A549 (cell line): ENCODE data around the gene RER1. TPM values are rescaled to one million over a fixed set of nuclear protein-coding genes. Genes with fewer than 3 reads are reported as not detected.

ENCODE experiments used
- ATAC-seq, 2 experiments: fragments of 200-7000 bp in 1 of 2; fragments of >200 bp in 1 of 2; cut with Nextera tagmentation in 1 of 2; cut with Tn5 transposase in 1 of 2; 3 replicates each; pipeline versions ENCODE4 v1.8.0 to v1.9.1; 2018 to 2020; ENCODE audit warnings: mild to moderate bottlenecking in 1 of 2, moderate library complexity in 1 of 2
- CTCF ChIA-PET: fragments of 300-600 bp; sonication (Branson Sonifier 250); formaldehyde crosslinking; extraction: SDS; loops from one replicate; lab custom pipeline; 2021; ENCODE audit warnings: antibody characterized with exemption, inconsistent platforms; lab: Yijun Ruan, JAX
- POLR2A ChIA-PET: fragments of 350-600 bp; formaldehyde crosslinking; extraction: SDS; loops from one replicate; lab custom pipeline; 2021; ENCODE audit warnings: antibody characterized with exemption, inconsistent platforms; lab: Yijun Ruan, JAX
- DNase-seq, 2 experiments: peaks; one replicate each; pipeline versions ENCODE4 v3.0.0 to v3.0.0-alpha.2; 2011 to 2016; ENCODE audit warnings: low read depth in 1 of 2, low spot score in 1 of 2
- FAIRE-seq: peaks from 2 replicates; lab custom pipeline; 2011; peaks lifted over from hg19 to GRCh38; lab: Jason Lieb, UNC
- H3K27ac ChIP-seq, 2 experiments: fragments of >200 bp; sonication (Bioruptor Twin); formaldehyde crosslinking; 3 replicates each; pipeline ENCODE4 v1.5.1; 2016 to 2017
- H3K4me1 ChIP-seq: fragments of >200 bp; sonication (Bioruptor Twin); formaldehyde crosslinking; 3 replicates; pipeline ENCODE4 v1.6.1; 2016
- H3K4me2 ChIP-seq: fragments of >200 bp; sonication (Bioruptor Twin); formaldehyde crosslinking; 3 replicates; pipeline ENCODE4 v1.6.1; 2016
- H3K4me3 ChIP-seq: fragments of >200 bp; sonication (Bioruptor Twin); formaldehyde crosslinking; 3 replicates; pipeline ENCODE4 v1.5.1; 2016
- H3K9me3 ChIP-seq: fragments of >200 bp; sonication (Bioruptor Twin); formaldehyde crosslinking; 3 replicates; pipeline ENCODE4 v1.6.1; 2016
- CBX8 ChIP-seq: fragments of 200-600 bp; sonication (generic); IDR thresholded peaks from 2 replicates; pipeline ENCODE4 v1.6.1; 2016
- CEBPB ChIP-seq, 2 experiments: fragments of >200 bp in 1 of 2; sonication (Bioruptor Twin) in 1 of 2; formaldehyde crosslinking in 1 of 2; IDR thresholded peaks; 2 replicates each; pipeline ENCODE4 v1.6.1; 2012 to 2016
- CHD2 ChIP-seq: fragments of 150-350 bp; IDR thresholded peaks from 2 replicates; pipeline ENCODE4 v1.6.1; 2014; ENCODE audit warnings: low read length; ENCODE audit not compliant: partially characterized antibody
- EHF ChIP-seq: fragments of 250-450 bp; sonication (Bioruptor Pico); IDR thresholded peaks from 2 replicates; pipeline ENCODE4 v1.5.0; 2020; ENCODE audit warnings: mild to moderate bottlenecking
- EHMT2 ChIP-seq: fragments of 200-600 bp; sonication (generic); IDR thresholded peaks from 2 replicates; pipeline ENCODE4 v1.6.1; 2016; ENCODE audit warnings: antibody characterized with exemption, low read depth, mild to moderate bottlenecking, moderate library complexity
- GATA3 ChIP-seq: IDR thresholded peaks from 2 replicates; pipeline ENCODE4 v1.6.1; 2012; ENCODE audit warnings: borderline replicate concordance
- JUN ChIP-seq, 2 experiments: fragments of >200 bp; sonication (Bioruptor Twin); formaldehyde crosslinking; IDR thresholded peaks; 2 replicates in 1 of 2; 3 replicates in 1 of 2; pipeline ENCODE4 v1.6.1; 2016 to 2017
- KDM1A ChIP-seq: fragments of 200-600 bp; sonication (generic); IDR thresholded peaks from 2 replicates; pipeline ENCODE4 v1.6.1; 2016; ENCODE audit warnings: low read depth, mild to moderate bottlenecking
- MAFK ChIP-seq: fragments of 450-650 bp; IDR thresholded peaks from 2 replicates; pipeline ENCODE4 v1.6.1; 2014; ENCODE audit not compliant: partially characterized antibody
- PHF8 ChIP-seq: fragments of 200-600 bp; sonication (generic); IDR thresholded peaks from 2 replicates; pipeline ENCODE4 v1.6.1; 2016; ENCODE audit warnings: low read depth, mild to moderate bottlenecking, antibody characterized with exemption, moderate library complexity, borderline replicate concordance
- POLR2AphosphoS2 ChIP-seq: conservative IDR thresholded peaks from 2 replicates; pipeline ENCODE4 v1.6.1; 2012; ENCODE audit warnings: low read length, improper control_type of control experiment, inconsistent platforms
- RAD21 ChIP-seq, 2 experiments: fragments of >200 bp in 1 of 2; sonication (Bioruptor Twin) in 1 of 2; formaldehyde crosslinking in 1 of 2; IDR thresholded peaks in 1 of 2; conservative IDR thresholded peaks in 1 of 2; 2 replicates in 1 of 2; 3 replicates in 1 of 2; pipeline ENCODE4 v1.6.1; 2012 to 2018; ENCODE audit warnings: inconsistent platforms in 1 of 2
- RCOR1 ChIP-seq: fragments of 150-350 bp; IDR thresholded peaks from 2 replicates; pipeline ENCODE4 v1.6.1; 2014; ENCODE audit warnings: antibody characterized with exemption, low read length, low read depth
- RNF2 ChIP-seq: fragments of 200-600 bp; sonication (generic); IDR thresholded peaks from 2 replicates; pipeline ENCODE4 v1.6.1; 2016; ENCODE audit warnings: low read depth, mild to moderate bottlenecking, antibody characterized with exemption, moderate library complexity, borderline replicate concordance
- SREBF2 ChIP-seq: fragments of 450-650 bp; IDR thresholded peaks from 2 replicates; pipeline ENCODE4 v1.6.1; 2014; ENCODE audit warnings: mild to moderate bottlenecking, moderate library complexity
- USF2 ChIP-seq: fragments of 450-650 bp; IDR thresholded peaks from 2 replicates; pipeline ENCODE4 v1.6.1; 2014; ENCODE audit warnings: antibody characterized with exemption
- ZSCAN20 ChIP-seq: fragments of 250-450 bp; sonication (Bioruptor Pico); IDR thresholded peaks from 2 replicates; pipeline ENCODE4 v1.8.0; 2022; ENCODE audit warnings: mild to moderate bottlenecking, moderate library complexity
- WGBS: methylation state at CpG from one replicate; pipeline ENCODE4 v1.1.6; 2017; ENCODE audit errors: missing lambda C conversion rate; 5-methylcytosine and 5-hydroxymethylcytosine counted together
- polyA plus RNA-seq, 4 experiments: library from polyadenylated mRNA; depleted of rRNA in 3 of 4; stranded (reverse); fragments of >200 nt; fragmentation: RNase III in 1 of 4; extraction: RNeasy Plus Mini Kit Qiagen cat#74134 plus additional on column Dnase treatment in 1 of 4; gene quantifications; 2 replicates in 3 of 4; 3 replicates in 1 of 4; pipeline ENCODE4 v1.2.3, GENCODE V29; 2011 to 2017
- TF ChIP-seq, protein P1 (sequence below): IDR thresholded peaks from 2 replicates; pipeline ENCODE4 v1.6.1; 2012
- TF ChIP-seq, protein P2 (sequence below): fragments of >200 bp; sonication (Bioruptor Twin); formaldehyde crosslinking; IDR thresholded peaks from 2 replicates; pipeline ENCODE4 v1.6.1; 2016

Gene RER1
- polyA plus RNA-seq, 2 of the 4 experiments (the other 2 are of a cell fraction), result 72.3 to 213 TPM

GRCh38 chr1:2406451-2407041 lies 14.9 kb downstream of the RER1 start:
- ATAC-seq, result peak; percentile 35 to 50; a peak in 3 of 6 replicates
- 57% methylated on average over 3 of the region's 26 CpGs for WGBS
- H3K4me2 ChIP-seq, result no peak overlapping the region
- no peak overlapping the region for H3K4me3 ChIP-seq
- H3K9me3 ChIP-seq, result no peaks in the 10 kb centered on the region
- H3K4me1 ChIP-seq, result 0 out of 3 replicates have a peak, but pooled peaks cover 6% of the 10 kb centered on the region
- CTCF ChIA-PET, result interaction anchor here (1.0 to 2.0 kb wide), 4 partner anchors 9 to 211 kb away, joined by 4 to 9 read pairs (median 6); partner anchors contain the start of gene FAAP20
- TF ChIP-seq RAD21 (conservative IDR thresholded peaks at IDR 0.05 in 1 of 2, IDR thresholded peaks at IDR 0.05 in 1 of 2) (0 out of 5 replicates have a peak, but pooled peaks of 1 of the 2 experiments have one; percentile 11), POLR2AphosphoS2 (no peak)
- TF ChIP-seq, all 56 proteins: peak for 1
- FAIRE-seq (no peak), DNase-seq (no peak)
- POLR2A ChIA-PET, result interaction anchor here (0.6 to 1.4 kb wide), 2 partner anchors 15 to 1019 kb away, joined by 3 to 4 read pairs; partner anchors contain the start of genes MORN1 and RER1
- no peak overlapping the region for H3K27ac ChIP-seq

DNA sequence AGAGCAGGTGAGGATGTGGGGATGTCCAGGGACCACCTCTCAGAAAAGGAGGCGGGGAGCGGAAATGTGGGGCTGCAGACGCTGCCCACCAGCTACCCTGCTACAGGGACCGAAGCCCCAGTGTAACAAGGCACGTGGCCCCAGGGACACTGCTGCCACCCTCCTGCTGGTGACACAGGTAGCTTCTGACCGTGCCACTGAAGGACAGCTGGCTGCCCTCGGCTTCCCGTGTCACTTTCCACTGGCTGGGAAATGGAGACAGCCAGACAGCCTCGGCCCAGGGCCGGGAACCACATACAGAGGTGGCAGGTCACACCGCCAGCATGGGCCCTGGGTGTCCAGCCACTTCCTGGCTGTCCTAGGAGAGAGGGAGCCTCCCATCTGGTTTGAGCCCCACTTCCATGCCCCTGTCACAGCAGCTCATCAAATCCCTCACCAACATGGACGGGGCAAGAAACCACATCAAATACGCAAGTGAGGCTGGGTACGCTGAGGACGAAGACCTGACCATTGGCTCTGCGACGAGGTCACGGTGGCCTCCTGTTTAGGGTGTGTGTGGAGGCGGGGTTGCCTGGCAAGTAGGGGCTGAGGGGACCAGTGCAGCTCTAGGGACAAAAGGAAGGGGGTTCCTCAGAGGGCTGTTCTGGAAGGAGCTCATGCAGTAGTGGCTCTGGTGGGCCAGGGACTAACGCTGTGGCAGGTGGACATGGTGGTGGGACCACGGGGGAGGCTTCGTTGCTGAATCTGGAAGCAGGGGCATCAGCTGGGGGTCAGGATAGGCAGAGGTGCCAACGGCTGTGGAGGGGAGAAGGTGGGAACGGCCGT lies 15.7 kb downstream of the RER1 start:
- Histone ChIP-seq H3K4me2 (no peak overlapping the region), H3K27ac (no peak overlapping the region), H3K4me3 (no peak overlapping the region), H3K4me1 (0 out of 3 replicates have a peak, but pooled peaks cover 6% of the 10 kb centered on the region), H3K9me3 (no peaks in the 10 kb centered on the region)
- DNase-seq, result no peak
- ChIA-PET CTCF (interaction anchor here (1.0 to 2.0 kb wide), 8 partner anchors 10 to 212 kb away, joined by 3 to 9 read pairs (median 4); partner anchors contain the start of genes FAAP20, MORN1 and RER1), POLR2A (interaction anchor here (0.6 to 1.4 kb wide), 2 partner anchors 16 to 1018 kb away, joined by 3 to 4 read pairs; partner anchors contain the start of genes MORN1 and RER1)
- no peak for TF ChIP-seq USF2
- no peak for TF ChIP-seq JUN (IDR thresholded peaks at IDR 0.05)
- no peak for TF ChIP-seq EHF (CRISPR knock-in tag)
- TF ChIP-seq, protein P1, sequence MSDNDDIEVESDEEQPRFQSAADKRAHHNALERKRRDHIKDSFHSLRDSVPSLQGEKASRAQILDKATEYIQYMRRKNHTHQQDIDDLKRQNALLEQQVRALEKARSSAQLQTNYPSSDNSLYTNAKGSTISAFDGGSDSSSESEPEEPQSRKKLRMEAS, result no peak
- ATAC-seq, result no peak
- WGBS, result 86% methylated on average over 17 of the region's 25 CpGs
- FAIRE-seq, result no peak

DNA sequence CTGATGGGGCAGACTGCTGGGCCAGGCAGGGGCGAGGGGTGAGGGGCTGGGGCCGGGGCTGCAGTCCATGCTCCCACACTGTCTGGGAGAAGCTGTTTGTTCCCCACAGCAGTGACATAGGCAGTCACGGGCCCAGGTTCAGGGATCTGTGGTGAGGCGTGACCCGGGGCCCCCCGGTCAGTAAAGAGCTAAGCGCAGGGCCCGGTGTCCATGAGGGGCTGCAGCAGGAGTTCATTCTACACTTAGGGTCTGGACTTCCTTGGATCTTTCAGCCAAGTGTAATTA lies 16.3 kb downstream of the RER1 start:
- DNase-seq, result no peak
- CTCF ChIA-PET, result interaction anchor here (0.9 to 2.0 kb wide), 8 partner anchors 10 to 213 kb away, joined by 3 to 9 read pairs (median 3); partner anchors contain the start of genes FAAP20, MORN1 and RER1
- Histone ChIP-seq H3K27ac (no peak overlapping the region), H3K4me2 (no peak overlapping the region), H3K4me1 (0 out of 3 replicates have a peak, but pooled peaks cover 6% of the 10 kb centered on the region)
- no peak for FAIRE-seq
- no peak for ATAC-seq
- TF ChIP-seq CBX8 (no peak), PHF8 (no peak), EHMT2 (no peak), RNF2 (no peak), SREBF2 (no peak), CEBPB (IDR thresholded peaks at IDR 0.05) (no peak), CHD2 (no peak), RCOR1 (no peak), ZSCAN20 (CRISPR knock-in tag) (no peak), MAFK (no peak), GATA3 (no peak), KDM1A (no peak)
- TF ChIP-seq, protein P2, sequence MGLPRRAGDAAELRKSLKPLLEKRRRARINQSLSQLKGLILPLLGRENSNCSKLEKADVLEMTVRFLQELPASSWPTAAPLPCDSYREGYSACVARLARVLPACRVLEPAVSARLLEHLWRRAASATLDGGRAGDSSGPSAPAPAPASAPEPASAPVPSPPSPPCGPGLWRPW, result no peak
- TF ChIP-seq, all 56 proteins: peak for 0
- Histone ChIP-seq H3K4me3 (no peak overlapping the region), H3K9me3 (no peaks in the 10 kb centered on the region)
- WGBS, result 86% methylated on average over 6 of the region's 8 CpGs
- POLR2A ChIA-PET, result interaction anchor here (1.4 kb wide), 1 partner anchor 16 kb away, joined by 3 read pairs; the partner anchor contains the start of genes MORN1 and RER1
